ENCODE measurements around the gene MAT1A. TPM values are rescaled to one million over a fixed set of nuclear protein-coding genes. Genes with fewer than 3 reads are reported as not detected.

The MAT1A gene
- total RNA-seq, 1 experiment from 2014 or later, result 1.6 TPM

GRCh38 chr10:80289451-80290287 is at the start of gene MAT1A (continued):
- no peak for TF ChIP-seq YY1 (IDR thresholded peaks at IDR 0.05; ENCODE audit: extremely low read depth, insufficient replicate concordance, low read depth, low read length)
- no peak for TF ChIP-seq EZH2 (IDR thresholded peaks at IDR 0.05)
- peak; percentile 20 for TF ChIP-seq TCF7L2 (IDR thresholded peaks at IDR 0.05; ENCODE audit: borderline replicate concordance, extremely low read depth, insufficient read depth, insufficient read length)
- no peak for TF ChIP-seq ATF3 (IDR thresholded peaks at IDR 0.05)

GRCh38 chr10:80333983-80334382 is 44.5 kb upstream of the MAT1A start:
- Histone ChIP-seq H3K27ac (ENCODE audit: low read depth, low read length) (no peak overlapping the region), H3K4me3 (replicated peaks in 1 of 2; ENCODE audit: low read depth in 1 of 2, low read length in 2 of 2) (no peak overlapping the region), H3K4me2 (ENCODE audit: low read length) (no peak overlapping the region), H3K36me3 (ENCODE audit: control insufficient read depth in 1 of 2, insufficient read depth in 2 of 2, low read length in 2 of 2) (no peaks in the 10 kb centered on the region), H3K9me2 (ENCODE audit: insufficient read depth) (0 out of 2 replicates have a peak, but pooled peaks cover 5% of the 10 kb centered on the region), H3K79me2 (ENCODE audit: insufficient read depth, low read length) (no peaks in the 10 kb centered on the region), H3K27me3 (ENCODE audit: insufficient read depth, low read length) (no peaks in the 10 kb centered on the region), H3K9me3 (ENCODE audit: control insufficient read depth in 1 of 2, insufficient read depth in 1 of 2, low read depth in 1 of 2, low read length in 2 of 2) (no peaks in the 10 kb centered on the region), H3K4me1 (ENCODE audit: control insufficient read depth in 1 of 2, insufficient read depth in 2 of 2, low read length in 2 of 2) (peaks cover 0 to 4% of the 10 kb centered on the region in 2 experiments; a peak in 1 of 4 replicates), H4K20me1 (ENCODE audit: insufficient read depth) (no peaks in the 10 kb centered on the region), H3K9ac (ENCODE audit: low read length) (no peak overlapping the region), H2AFZ (ENCODE audit: low read depth, low read length, poor library complexity, severe bottlenecking) (no peak overlapping the region)
- BruUV-seq (replicated peaks), result no TSS peak
- intact Hi-C loops (cut with micrococcal nuclease), result no loop called here
- CTCF ChIA-PET, result no interaction called here
- peak; percentile 49; the same call in 1 of the 2 replicates for ATAC-seq
- POLR2A ChIA-PET, result no interaction called here
- no peak for DNase-seq (ENCODE audit: low read depth, low spot score)
- no peak for TF ChIP-seq POLR2AphosphoS5 (IDR thresholded peaks at IDR 0.05; ENCODE audit: low read depth, low read length)
- no peak for TF ChIP-seq FOSL1 (IDR thresholded peaks at IDR 0.05; ENCODE audit: low read depth)
- no peak for TF ChIP-seq RAD21 (IDR thresholded peaks at IDR 0.05; ENCODE audit: low read depth)
- TF ChIP-seq EGR1 (IDR thresholded peaks at IDR 0.05; ENCODE audit: low read depth), result no peak
- no peak for TF ChIP-seq ZFX (IDR thresholded peaks at IDR 0.05)
- TF ChIP-seq EZH2phosphoT487 (IDR thresholded peaks at IDR 0.05; ENCODE audit: borderline replicate concordance), result no peak
- no peak for TF ChIP-seq SP1 (IDR thresholded peaks at IDR 0.05; ENCODE audit: low read depth)
- TF ChIP-seq ATF3 (IDR thresholded peaks at IDR 0.05), result no peak
- no peak for TF ChIP-seq ELF1 (IDR thresholded peaks at IDR 0.05; ENCODE audit: borderline replicate concordance, low read depth)
- no peak for TF ChIP-seq REST (IDR thresholded peaks at IDR 0.05; ENCODE audit: low read depth)
- TF ChIP-seq SIN3A (IDR thresholded peaks at IDR 0.05; ENCODE audit: low read depth), result no peak
- RAD21 ChIA-PET (ENCODE audit: low non-redundant PET in 1 of 2, low total read pairs in 2 of 2, uncharacterized antibody in 2 of 2, unreplicated experiment in 2 of 2), result no interaction called here
